Measurements from ENCODE around the gene LYPD6B. TPM values are rescaled to one million over a fixed set of nuclear protein-coding genes. Genes with fewer than 3 reads are reported as not detected.

Gene LYPD6B
- total and polyA plus RNA-seq, 5 experiments from 2014 or later: not detected

DNA sequence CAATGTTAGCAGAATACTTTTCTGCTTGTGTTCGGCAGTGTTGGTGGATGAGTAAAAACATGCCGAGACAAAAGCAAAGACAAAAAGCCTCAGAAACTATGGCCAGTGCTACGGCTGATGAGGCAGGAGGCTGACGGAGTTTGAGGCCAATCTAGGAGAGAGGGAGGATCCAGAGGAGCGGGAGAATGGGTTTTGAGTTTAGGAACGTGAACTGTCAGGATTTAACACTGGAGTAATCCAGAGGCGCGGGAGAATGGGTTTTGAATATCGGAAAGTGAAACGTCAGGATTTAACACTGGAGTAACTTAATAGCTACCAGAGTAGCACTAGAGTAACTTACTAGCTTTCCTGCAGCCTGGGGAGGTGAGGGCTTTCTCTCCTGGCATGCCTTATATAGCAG is 37.4 kb downstream of the LYPD6B start:
- Mint-ChIP-seq H3K27ac (peak overlapping the region in 1 of 10 donors; percentile 35), H3K4me1 (no peaks in the 10 kb centered on the region)

DNA sequence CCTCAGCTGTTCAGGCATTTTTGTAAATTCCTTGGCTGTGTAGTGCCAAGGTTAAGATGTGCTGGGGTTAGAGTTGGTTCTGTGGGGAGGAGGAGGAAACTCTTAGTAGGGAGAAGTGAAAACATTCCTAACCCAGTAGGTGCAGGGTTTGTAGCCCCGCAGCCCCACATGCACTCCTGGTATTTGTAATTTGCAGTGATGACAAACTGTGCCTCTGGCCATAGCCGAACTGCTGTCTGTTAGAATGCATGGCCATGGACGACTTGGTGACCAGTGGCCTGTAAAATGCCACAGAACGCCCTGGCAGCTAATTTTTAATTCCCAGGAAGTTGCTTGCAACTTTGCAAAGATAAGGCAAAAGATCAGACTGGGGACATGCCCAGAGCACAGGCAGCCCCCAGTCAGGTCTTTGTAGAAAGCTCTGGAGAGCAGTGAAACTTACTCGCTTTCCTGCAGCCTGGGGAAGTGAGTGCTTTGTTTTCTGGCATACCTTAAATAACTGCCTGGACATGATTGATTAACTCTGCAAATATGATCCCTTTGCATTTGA is 38.4 kb downstream of the LYPD6B start:
- Mint-ChIP-seq H3K4me3 (no peak overlapping the region), H3K4me1 (no peaks in the 10 kb centered on the region)
- ATAC-seq: no peak

More for the DNA sequence above, 37.4 kb downstream of the LYPD6B start:
- Mint-ChIP-seq H3K36me3 (no peaks in the 10 kb centered on the region), H3K27me3 (peaks cover 12 to 35% (median 27%) of the 10 kb centered on the region in 5 donors), H3K9me3 (no peaks in the 10 kb centered on the region), H3K4me3 (no peak overlapping the region)
- DNase-seq (no peak), ATAC-seq (no peak)
- POLR2A ChIA-PET: no interaction called here

DNA sequence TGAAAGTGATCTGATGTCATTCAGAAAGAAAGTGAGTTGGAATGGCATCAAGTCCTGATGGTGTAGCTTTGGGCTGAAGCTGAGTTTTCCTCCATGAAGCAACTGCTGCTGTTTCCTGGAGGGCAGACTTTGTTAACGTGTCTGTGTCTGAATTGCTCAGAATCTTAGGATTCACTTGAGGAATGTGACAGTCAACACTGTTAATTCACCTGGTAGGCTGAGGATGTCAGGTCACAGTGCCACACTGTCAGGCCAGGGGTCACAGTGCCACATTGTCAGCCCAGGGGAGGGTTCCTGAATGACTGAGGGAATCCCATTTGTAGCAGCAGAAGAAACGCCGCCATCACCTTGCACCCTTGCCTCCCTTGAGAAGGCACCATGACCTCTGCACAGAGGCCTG is 39.4 kb downstream of the LYPD6B start:
- POLR2A ChIA-PET: no interaction called here
- no peaks in the 10 kb centered on the region for H3K9me3 Mint-ChIP-seq
- H3K4me1 Mint-ChIP-seq: no peaks in the 10 kb centered on the region
- H3K27ac Mint-ChIP-seq: no peak overlapping the region
- DNase-seq: no peak
- H3K27me3 Mint-ChIP-seq: peaks cover 6 to 20% (median 15%) of the 10 kb centered on the region in 5 donors
- H3K36me3 Mint-ChIP-seq: no peaks in the 10 kb centered on the region
- no peak overlapping the region for H3K4me3 Mint-ChIP-seq
- ATAC-seq: no peak

More for the DNA sequence above, 38.4 kb downstream of the LYPD6B start:
- H3K36me3 Mint-ChIP-seq: no peaks in the 10 kb centered on the region
- H3K27me3 Mint-ChIP-seq: peaks cover 12 to 27% (median 24%) of the 10 kb centered on the region in 5 donors
- POLR2A ChIA-PET: no interaction called here
- DNase-seq: no peak
- H3K27ac Mint-ChIP-seq: no peak overlapping the region
- H3K9me3 Mint-ChIP-seq: no peaks in the 10 kb centered on the region

DNA sequence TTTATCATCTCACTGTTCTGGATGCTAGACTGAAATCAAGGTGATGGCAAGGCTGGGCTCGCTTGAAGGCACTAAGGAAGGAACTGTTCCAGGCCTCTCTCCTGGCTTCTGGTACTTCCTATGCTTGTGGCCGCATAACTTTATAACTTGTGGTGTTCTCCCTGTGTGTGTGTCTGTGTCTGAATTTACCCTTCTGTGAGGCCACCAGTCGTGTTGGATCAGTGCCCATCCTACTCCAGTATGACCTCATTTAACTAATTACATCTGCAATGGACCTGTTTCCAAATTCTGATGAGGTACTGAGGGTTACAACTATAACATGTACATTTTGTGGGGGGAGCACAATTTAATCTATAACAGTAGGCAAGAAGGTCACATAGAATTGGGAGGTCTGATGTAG is 41.6 kb downstream of the LYPD6B start:
- Mint-ChIP-seq H3K4me3 (no peak overlapping the region), H3K27ac (no peak overlapping the region), H3K36me3 (no peaks in the 10 kb centered on the region), H3K9me3 (no peaks in the 10 kb centered on the region), H3K4me1 (no peaks in the 10 kb centered on the region), H3K27me3 (peaks cover 0 to 7% (median 4%) of the 10 kb centered on the region in 5 donors)
- DNase-seq: no peak
- ATAC-seq: no peak
- POLR2A ChIA-PET: no interaction called here

DNA sequence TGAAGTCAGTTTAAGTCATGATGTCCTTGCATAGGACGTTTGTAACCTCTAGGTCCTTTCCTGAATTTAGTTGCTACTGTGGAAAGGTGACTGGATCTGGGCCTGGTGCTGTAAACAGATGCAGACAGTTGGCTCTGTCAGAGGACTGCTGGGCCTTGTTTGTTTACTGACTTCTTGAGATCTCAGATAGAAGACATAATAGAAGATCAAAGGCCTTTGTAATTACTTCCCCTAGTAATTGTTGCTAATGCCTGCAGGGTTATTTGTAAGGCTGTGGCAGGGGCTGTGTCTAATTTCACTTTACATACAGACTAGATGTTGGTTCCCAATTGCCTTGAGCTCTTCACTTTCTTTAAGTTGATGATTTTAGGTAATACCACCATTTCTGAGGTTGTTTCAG is 42.5 kb downstream of the LYPD6B start:
- DNase-seq (no peak), ATAC-seq (no peak)
- H3K4me3 Mint-ChIP-seq: no peak overlapping the region
- H3K36me3 Mint-ChIP-seq: no peaks in the 10 kb centered on the region
- peaks cover 0 to 11% (median 4%) of the 10 kb centered on the region in 5 donors for H3K27me3 Mint-ChIP-seq
- POLR2A ChIA-PET: no interaction called here
- no peaks in the 10 kb centered on the region for H3K4me1 Mint-ChIP-seq
- no peak overlapping the region for H3K27ac Mint-ChIP-seq
- H3K9me3 Mint-ChIP-seq: no peaks in the 10 kb centered on the region

DNA sequence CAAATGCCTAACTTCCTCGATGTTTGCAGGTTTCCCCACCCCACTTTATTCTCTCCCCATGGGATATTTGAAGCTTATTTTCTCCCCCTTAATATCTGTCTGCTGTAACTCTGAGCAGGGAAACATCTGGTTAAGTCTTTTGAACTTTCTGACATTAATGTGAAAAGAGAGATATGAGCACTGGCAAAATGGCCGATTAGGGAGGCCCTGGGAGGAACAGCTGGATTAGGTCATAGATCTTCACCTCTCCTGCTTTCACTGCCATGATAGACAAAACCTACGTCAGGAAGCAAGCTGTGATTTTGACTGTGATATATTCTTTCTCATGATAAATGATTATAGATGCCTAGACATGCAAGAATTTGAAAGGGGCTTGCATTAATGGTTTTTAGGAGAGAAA is 43.6 kb downstream of the LYPD6B start:
- ATAC-seq (no peak), DNase-seq (no peak)
- no peaks in the 10 kb centered on the region for H3K4me1 Mint-ChIP-seq
- no peak overlapping the region for H3K4me3 Mint-ChIP-seq
- no peaks in the 10 kb centered on the region for H3K36me3 Mint-ChIP-seq
- H3K9me3 Mint-ChIP-seq: no peaks in the 10 kb centered on the region
- peaks cover 0 to 14% (median 5%) of the 10 kb centered on the region in 5 donors for H3K27me3 Mint-ChIP-seq
- no peak overlapping the region for H3K27ac Mint-ChIP-seq
- POLR2A ChIA-PET: no interaction called here

DNA sequence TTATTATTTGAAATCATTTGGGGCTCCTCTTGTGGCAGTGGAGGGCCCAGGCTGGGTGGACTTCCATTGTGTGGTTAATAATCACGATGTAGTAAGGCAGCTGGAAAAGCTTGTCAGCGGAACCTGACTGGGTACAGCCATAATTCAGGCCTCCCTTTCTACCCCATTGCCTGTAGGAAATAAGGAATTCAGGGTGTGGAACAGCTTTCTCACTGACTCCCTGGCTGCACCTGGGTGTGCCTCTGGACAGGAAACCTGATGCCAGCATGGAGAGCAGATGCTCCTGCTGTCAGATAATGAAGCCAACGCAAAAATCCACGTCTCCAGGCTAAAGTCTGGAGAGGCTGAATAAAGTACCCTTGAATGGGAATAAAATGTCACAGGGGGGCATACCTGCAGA is 44.2 kb downstream of the LYPD6B start:
- Mint-ChIP-seq H3K9me3 (no peaks in the 10 kb centered on the region), H3K27me3 (peaks cover 0 to 14% (median 6%) of the 10 kb centered on the region in 5 donors), H3K4me1 (no peaks in the 10 kb centered on the region), H3K36me3 (no peaks in the 10 kb centered on the region), H3K4me3 (no peak overlapping the region), H3K27ac (no peak overlapping the region)
- POLR2A ChIA-PET: no interaction called here
- no peak for DNase-seq
- ATAC-seq: no peak

DNA sequence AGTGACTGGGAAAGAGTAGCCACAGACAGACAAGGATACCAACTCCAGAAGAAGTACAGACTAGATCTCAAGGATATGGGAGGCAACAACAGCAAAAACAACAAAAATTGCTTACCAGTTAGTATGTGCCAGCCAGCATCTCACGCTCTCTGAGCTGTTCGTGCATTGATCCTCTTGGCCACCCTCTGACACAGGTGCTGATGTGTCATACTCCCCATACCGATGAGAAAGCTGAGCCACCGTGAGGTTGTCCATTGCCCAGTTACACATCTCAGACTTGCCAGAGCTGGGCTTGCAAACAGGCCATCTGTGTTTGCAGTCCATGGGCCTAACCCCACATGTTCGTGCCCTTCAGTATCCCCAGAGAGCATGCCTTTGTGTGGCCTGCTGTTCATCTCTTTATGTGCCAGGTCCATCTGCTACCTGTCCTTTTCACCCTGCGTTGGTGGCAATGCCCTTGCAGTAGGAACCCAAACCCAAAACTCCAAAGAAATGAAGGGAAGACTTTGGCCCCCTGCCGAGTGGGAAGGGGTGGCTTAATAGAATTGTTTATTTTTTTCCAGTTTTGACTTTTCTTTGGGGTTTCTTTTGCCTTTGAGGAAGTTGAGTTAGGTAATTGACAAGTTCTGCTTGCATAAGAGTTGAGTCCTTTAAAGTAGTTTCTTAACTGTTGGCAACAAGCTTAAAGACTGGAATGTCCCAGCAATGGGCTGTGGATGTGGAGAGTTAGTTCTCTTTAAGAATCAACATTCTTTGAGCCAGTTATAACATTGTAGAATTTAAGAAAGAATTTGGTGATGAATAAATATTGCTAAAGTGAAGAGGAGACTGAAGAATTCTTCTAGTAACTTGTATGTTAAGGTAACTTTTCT is 46.7 kb downstream of the LYPD6B start:
- no peaks in the 10 kb centered on the region for H3K4me1 Mint-ChIP-seq
- peaks cover 0 to 13% (median 6%) of the 10 kb centered on the region in 5 donors for H3K27me3 Mint-ChIP-seq
- no peak for ATAC-seq
- POLR2A ChIA-PET: no interaction called here
- no peaks in the 10 kb centered on the region for H3K9me3 Mint-ChIP-seq
- DNase-seq: no peak
- no peak overlapping the region for H3K27ac Mint-ChIP-seq
- no peaks in the 10 kb centered on the region for H3K36me3 Mint-ChIP-seq
- no peak overlapping the region for H3K4me3 Mint-ChIP-seq

DNA sequence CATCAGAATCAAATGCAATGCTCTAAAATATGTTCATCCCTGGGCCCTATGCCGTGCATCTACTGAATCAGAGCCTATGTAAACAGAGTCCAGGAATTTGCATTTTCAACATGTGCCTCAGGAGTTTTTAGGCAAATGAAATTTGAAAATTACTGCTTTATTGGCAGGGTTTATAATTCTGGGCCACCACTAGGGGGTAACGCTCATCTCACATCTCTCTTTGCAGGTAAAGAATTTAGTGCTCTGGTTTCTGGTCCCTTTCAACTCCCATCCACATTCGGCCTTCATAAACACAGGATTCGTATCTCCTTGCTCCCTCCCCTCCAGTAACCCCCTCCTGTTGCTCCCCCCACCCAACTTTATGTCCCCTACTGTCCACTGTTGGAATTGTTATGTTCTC is 49.3 kb downstream of the LYPD6B start:
- no peaks in the 10 kb centered on the region for H3K9me3 Mint-ChIP-seq
- POLR2A ChIA-PET: no interaction called here
- H3K27me3 Mint-ChIP-seq: peaks cover 5 to 21% (median 12%) of the 10 kb centered on the region in 5 donors
- peaks cover 0 to 2% (median 0%) of the 10 kb centered on the region in 4 donors for H3K4me1 Mint-ChIP-seq
- DNase-seq: peak in 3 of 10 donors; percentile 2 to 20 (median 4)
- no peak overlapping the region for H3K4me3 Mint-ChIP-seq
- H3K27ac Mint-ChIP-seq: no peak overlapping the region
- ATAC-seq: no peak
- H3K36me3 Mint-ChIP-seq: no peaks in the 10 kb centered on the region

DNA sequence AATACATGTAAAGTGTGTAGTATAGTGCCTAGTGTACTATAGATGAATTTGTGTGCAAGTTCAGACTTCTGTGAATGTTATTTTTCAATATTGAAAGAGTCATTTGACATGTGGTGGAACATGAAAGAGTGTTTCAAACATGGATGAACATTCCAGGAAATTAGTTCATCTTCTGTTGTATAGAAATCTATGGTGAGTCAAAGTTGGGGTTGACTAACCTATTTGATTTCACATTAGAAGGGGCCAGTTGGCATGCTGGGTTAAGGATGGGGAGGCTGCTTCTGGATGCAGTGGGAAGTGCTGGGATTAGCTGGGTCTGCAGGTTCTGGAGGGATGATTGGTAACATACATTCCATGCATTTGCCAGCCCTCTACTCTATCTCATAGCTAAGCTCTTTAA is 50.6 kb downstream of the LYPD6B start:
- H3K36me3 Mint-ChIP-seq: no peaks in the 10 kb centered on the region
- POLR2A ChIA-PET: no interaction called here

DNA sequence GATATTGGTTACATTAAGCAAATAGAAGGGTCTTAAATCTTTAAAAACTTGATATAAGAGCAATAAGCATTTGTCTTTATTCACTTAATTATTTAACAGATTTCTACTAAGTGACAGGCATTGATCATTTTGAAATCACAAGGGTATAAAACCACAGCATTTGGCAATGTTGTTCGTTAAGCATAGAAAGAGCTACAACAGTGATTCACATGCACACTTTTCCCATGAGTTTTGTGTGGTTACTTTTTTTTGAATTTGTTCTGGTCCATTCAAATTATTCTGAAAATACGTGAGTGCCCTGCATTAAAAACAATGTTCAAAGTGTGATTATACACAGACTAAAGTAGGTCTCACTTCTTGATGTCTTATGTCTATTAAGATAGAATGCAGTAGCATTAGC is 52.2 kb downstream of the LYPD6B start:
- no peak for DNase-seq
- Mint-ChIP-seq H3K27ac (no peak overlapping the region), H3K36me3 (no peaks in the 10 kb centered on the region), H3K4me1 (peaks cover 0 to 3% (median 0%) of the 10 kb centered on the region in 4 donors), H3K27me3 (peaks cover 13 to 30% (median 18%) of the 10 kb centered on the region in 5 donors), H3K9me3 (no peaks in the 10 kb centered on the region), H3K4me3 (no peak overlapping the region)
- POLR2A ChIA-PET: no interaction called here
- no peak for ATAC-seq

More for the DNA sequence above, 50.6 kb downstream of the LYPD6B start:
- peaks cover 9 to 24% (median 12%) of the 10 kb centered on the region in 5 donors for H3K27me3 Mint-ChIP-seq
- peak overlapping the region in 1 of 10 donors; percentile 7 for H3K4me3 Mint-ChIP-seq
- peaks cover 0 to 2% (median 0%) of the 10 kb centered on the region in 4 donors for H3K4me1 Mint-ChIP-seq
- ATAC-seq (no peak), DNase-seq (no peak)
- no peak overlapping the region for H3K27ac Mint-ChIP-seq
- no peaks in the 10 kb centered on the region for H3K9me3 Mint-ChIP-seq

DNA sequence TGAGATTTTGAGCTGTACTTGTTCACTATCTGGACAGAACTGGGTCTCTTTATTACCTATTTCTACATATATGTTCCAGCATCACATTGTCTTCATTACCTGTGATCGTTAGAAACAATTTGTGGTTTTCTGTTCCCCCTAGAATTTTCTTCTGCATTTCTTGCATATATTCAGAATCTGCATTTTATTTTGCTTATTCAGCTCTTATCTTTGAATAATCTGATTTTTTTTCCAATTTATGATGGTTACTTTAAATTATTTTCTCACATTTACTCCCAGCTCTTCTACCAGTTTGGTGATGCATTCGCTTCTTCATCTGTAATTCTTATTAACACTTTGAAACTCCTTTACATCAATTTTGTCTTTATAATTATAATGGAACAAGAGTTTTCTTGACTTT is 55.1 kb downstream of the LYPD6B start:
- peaks cover 0 to 1% (median 0%) of the 10 kb centered on the region in 9 donors for H3K9me3 Mint-ChIP-seq
- POLR2A ChIA-PET: no interaction called here
- H3K36me3 Mint-ChIP-seq: no peaks in the 10 kb centered on the region
- DNase-seq: no peak
- peaks cover 14 to 27% (median 19%) of the 10 kb centered on the region in 5 donors for H3K27me3 Mint-ChIP-seq
- peaks cover 0 to 4% (median 0%) of the 10 kb centered on the region in 4 donors for H3K4me1 Mint-ChIP-seq
- H3K4me3 Mint-ChIP-seq: no peak overlapping the region
- ATAC-seq: no peak
- H3K27ac Mint-ChIP-seq: no peak overlapping the region

DNA sequence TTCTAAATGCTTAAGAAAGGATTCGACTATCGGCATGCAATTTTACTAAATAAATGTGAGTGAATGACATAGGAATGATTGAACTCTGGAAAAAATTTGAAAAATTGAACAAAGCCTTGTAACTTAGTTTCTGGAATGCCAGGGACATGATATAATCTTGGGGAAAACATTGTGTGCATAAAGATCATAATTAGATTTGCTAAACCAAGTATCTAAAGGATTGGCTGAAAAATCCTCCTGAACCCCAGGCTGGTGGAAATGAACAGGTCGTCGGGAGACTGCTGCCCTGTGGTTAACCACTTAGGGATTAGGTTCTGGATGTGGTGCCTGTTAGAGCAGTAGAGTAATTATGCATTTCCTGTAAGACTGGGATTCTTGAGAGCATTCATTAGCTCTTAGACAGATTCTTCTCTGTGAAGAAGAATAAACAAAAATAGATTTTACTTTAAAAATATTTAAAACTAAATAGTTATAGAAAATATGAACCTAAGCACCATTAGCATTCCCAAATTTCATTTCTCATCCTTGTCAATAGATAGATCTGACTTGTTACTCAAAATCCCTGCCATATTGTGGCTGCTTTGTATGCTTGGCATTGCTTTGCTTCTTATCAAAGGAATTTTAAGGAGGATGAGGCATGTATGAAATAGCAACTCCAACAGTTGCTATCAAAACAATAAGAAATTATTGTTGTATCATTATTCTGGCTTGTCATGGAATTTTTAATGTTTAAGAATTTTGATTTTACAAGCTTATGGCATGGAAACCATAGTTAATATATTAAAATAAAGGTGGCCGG is 55.9 kb downstream of the LYPD6B start:
- no peak overlapping the region for H3K27ac Mint-ChIP-seq
- POLR2A ChIA-PET: no interaction called here
- H3K36me3 Mint-ChIP-seq: no peaks in the 10 kb centered on the region
- H3K4me1 Mint-ChIP-seq: peaks cover 0 to 4% (median 0%) of the 10 kb centered on the region in 4 donors
- H3K9me3 Mint-ChIP-seq: peaks cover 0 to 1% (median 0%) of the 10 kb centered on the region in 9 donors
- no peak overlapping the region for H3K4me3 Mint-ChIP-seq
- ATAC-seq (no peak), DNase-seq (no peak)
- peaks cover 14 to 26% (median 19%) of the 10 kb centered on the region in 5 donors for H3K27me3 Mint-ChIP-seq

All from naive thymus-derived CD8-positive, alpha-beta T cell (primary cell).